GM18517 (cell line): ENCODE data around the gene GPR156.
"Not testable (repeated sequence)": the region's sequence is repeated elsewhere in the genome, so short reads cannot be mapped to it uniquely, and the experiment has no call there.

ENCODE experiments used
- ATAC-seq: cut with Tn5 transposase; IDR thresholded peaks from one replicate; pipeline ENCODE4 v1.9.1; 2021; ENCODE audit warnings: mild to moderate bottlenecking, moderate library complexity; ENCODE audit not compliant: unreplicated experiment

The GPR156 gene

GRCh38 chr3:120284747-120285507, at the start of gene GPR156:
GPR156 (minus strand) TSS chr3:120285222; CDS start chr3:120244098, 41,124 bp downstream.
- no peak for ATAC-seq

GRCh38 chr3:120332646-120333045, 47.6 kb upstream of the GPR156 start:
- no peak for ATAC-seq

GRCh38 chr3:120331076-120331475, 46.1 kb upstream of the GPR156 start:
- no peak for ATAC-seq

- ATAC-seq, result no peak
These were observed 41.8 kb upstream of the GPR156 start for GRCh38 chr3:120326784-120327183.

- ATAC-seq, result no peak
These were observed 39.2 kb upstream of the GPR156 start for GRCh38 chr3:120324190-120324589.

- not testable (repeated sequence) for ATAC-seq
These were observed 38.7 kb upstream of the GPR156 start for GRCh38 chr3:120323761-120324160.

- ATAC-seq, result no peak
These were observed 27.1 kb upstream of the GPR156 start for GRCh38 chr3:120311863-120312794.

GRCh38 chr3:120306519-120307455, 21.8 kb upstream of the GPR156 start:
- no peak for ATAC-seq

- ATAC-seq, result no peak
These were observed 19.6 kb upstream of the GPR156 start for GRCh38 chr3:120304616-120305015.

GRCh38 chr3:120302361-120302760, 17.3 kb upstream of the GPR156 start:
- no peak for ATAC-seq

GRCh38 chr3:120300971-120301370, 15.9 kb upstream of the GPR156 start:
- no peak for ATAC-seq

- no peak for ATAC-seq
These were observed 14.4 kb upstream of the GPR156 start for GRCh38 chr3:120299403-120299802.

GRCh38 chr3:120298996-120299395, 14.0 kb upstream of the GPR156 start:
- no peak for ATAC-seq

- ATAC-seq, result not testable (repeated sequence)
These were observed 6.5 kb upstream of the GPR156 start for GRCh38 chr3:120291552-120291951.

GRCh38 chr3:120289636-120290035, 4.6 kb upstream of the GPR156 start:
- ATAC-seq, result no peak

- ATAC-seq, result no peak
These were observed 1.4 kb upstream of the GPR156 start for GRCh38 chr3:120286465-120286864.

GRCh38 chr3:120285508-120285841, 453 bp upstream of the GPR156 start:
- ATAC-seq, result no peak

GRCh38 chr3:120281261-120281660, 3.8 kb downstream of the GPR156 start:
- no peak for ATAC-seq

- ATAC-seq, result no peak
These were observed 4.5 kb downstream of the GPR156 start for GRCh38 chr3:120280566-120280965.

- ATAC-seq, result no peak
These were observed 5.0 kb downstream of the GPR156 start for GRCh38 chr3:120280026-120280425.

- no peak for ATAC-seq
These were observed 8.3 kb downstream of the GPR156 start for GRCh38 chr3:120276767-120277166.
